Urinary bladder (tissue), 4 donors: ENCODE measurements around the gene SLC25A22. TPM values are rescaled to one million over a fixed set of nuclear protein-coding genes. Genes with fewer than 3 reads are reported as not detected.

Experiments used
- DNase-seq: peaks from one replicate; pipeline ENCODE4 v3.0.0-alpha.2; 2015; ENCODE audit errors: extremely low spot score
- H3K27ac ChIP-seq: one replicate; pipeline ENCODE4 v1.5.1; 2013; ENCODE audit warnings: low read depth, mild to moderate bottlenecking, moderate library complexity
- H3K36me3 ChIP-seq: one replicate; pipeline ENCODE4 v1.6.1; 2013; ENCODE audit warnings: mild to moderate bottlenecking, moderate library complexity; ENCODE audit not compliant: insufficient read depth
- H3K4me1 ChIP-seq: one replicate; pipeline ENCODE4 v1.6.1; 2013; ENCODE audit warnings: mild to moderate bottlenecking, moderate library complexity; ENCODE audit not compliant: insufficient read depth
- H3K4me3 ChIP-seq: one replicate; pipeline ENCODE4 v1.5.1; 2013; ENCODE audit warnings: low read depth, low read length
- WGBS: extraction: QIAGEN DNeasy Blood & Tissue Kit; methylation state at CpG from one replicate; pipeline ENCODE4 v1.1.7; 2013; 5-methylcytosine and 5-hydroxymethylcytosine counted together
- polyA plus RNA-seq: library from polyadenylated mRNA; stranded (reverse); fragments of 200-250 nt; gene quantifications from one replicate; pipeline ENCODE4 v1.2.3, GENCODE V29; 2013
- total RNA-seq: library from RNA; depleted of rRNA; stranded (reverse); fragments of >200 nt; gene quantifications from one replicate; pipeline ENCODE4 v1.2.3, GENCODE V29; 2014
- donor health status: healthy with polysubstance abuse.
- donor health status: healthy.

The SLC25A22 gene
- total RNA-seq (7.5 TPM), polyA plus RNA-seq (17.1 TPM)

DNA sequence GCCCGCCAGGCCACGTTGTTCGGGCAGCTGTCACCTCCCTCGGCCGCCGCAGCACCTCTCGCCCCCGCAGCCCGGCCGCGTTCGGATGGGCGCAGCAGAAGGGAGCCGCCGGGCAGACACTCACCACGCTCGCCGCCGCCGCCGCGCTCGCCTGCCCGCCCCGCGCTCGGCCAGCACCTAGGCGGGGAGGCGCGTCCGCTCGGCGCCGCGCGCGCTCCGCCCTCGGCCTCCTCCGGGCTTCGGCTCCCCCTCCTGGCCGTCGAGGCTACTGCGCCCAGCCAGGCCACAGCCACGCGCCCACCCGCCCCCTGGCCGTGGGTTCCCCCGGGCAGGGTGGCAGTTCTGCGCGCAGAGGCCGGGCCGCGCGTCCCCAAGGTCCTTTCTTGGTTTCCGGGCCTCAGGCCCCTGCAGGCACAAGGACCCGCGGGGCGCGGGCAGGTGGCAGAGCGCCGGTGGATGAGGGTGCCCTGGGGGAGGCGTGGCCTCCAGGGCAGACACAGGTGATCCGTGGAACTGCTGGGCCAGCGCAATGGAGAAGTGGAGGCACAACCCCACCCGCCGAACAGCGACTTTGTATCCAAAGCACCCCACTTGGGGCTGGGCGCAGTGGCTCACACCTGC is at the start of gene SLC25A22:
SLC25A22 (minus strand) TSS at position 189 of the 621 bp plus-strand sequence. CDS start 3,275 bp downstream, outside the sequence.
- Histone ChIP-seq H3K4me1 (no peaks in the 10 kb centered on the region), H3K36me3 (no peaks in the 10 kb centered on the region), H3K4me3 (peak within 1 kb of the TSS; percentile 59), H3K27ac (peak within 1 kb of the TSS; percentile 74)
- DNase-seq: no peak
- 4% methylated on average over 69 of the region's 69 CpGs for WGBS

DNA sequence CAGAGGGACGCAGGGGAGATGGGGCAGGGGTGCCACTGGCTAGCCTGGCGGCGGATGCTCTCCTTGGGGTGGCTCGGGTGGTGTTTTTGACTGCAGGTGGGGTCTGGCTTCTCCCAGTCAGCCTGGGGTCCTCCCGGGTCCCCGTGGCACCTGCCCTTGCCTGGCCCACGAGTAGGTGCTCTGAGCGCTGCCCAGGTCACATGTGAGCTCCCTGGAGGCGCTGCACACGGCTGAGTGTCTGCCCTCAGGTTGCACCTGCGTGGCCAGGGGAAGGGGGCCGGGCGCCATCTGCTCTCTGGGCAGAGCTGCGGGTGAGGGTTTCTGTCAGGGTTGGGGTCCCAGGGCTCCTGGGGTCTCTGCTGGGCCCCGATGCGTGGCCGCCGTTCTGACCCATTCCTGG is 49.8 kb upstream of the SLC25A22 start:
- Histone ChIP-seq H3K27ac (no peak overlapping the region), H3K4me3 (no peak overlapping the region), H3K36me3 (no peaks in the 10 kb centered on the region), H3K4me1 (no peaks in the 10 kb centered on the region)
- WGBS: 89% methylated on average over 18 of the region's 18 CpGs
- no peak for DNase-seq

GRCh38 chr11:846496-847098 is 48.5 kb upstream of the SLC25A22 start:
- 74% methylated on average over 11 of the region's 11 CpGs for WGBS
- no peak for DNase-seq
- Histone ChIP-seq H3K27ac (no peak overlapping the region), H3K4me1 (no peaks in the 10 kb centered on the region), H3K36me3 (no peaks in the 10 kb centered on the region), H3K4me3 (no peak overlapping the region)

DNA sequence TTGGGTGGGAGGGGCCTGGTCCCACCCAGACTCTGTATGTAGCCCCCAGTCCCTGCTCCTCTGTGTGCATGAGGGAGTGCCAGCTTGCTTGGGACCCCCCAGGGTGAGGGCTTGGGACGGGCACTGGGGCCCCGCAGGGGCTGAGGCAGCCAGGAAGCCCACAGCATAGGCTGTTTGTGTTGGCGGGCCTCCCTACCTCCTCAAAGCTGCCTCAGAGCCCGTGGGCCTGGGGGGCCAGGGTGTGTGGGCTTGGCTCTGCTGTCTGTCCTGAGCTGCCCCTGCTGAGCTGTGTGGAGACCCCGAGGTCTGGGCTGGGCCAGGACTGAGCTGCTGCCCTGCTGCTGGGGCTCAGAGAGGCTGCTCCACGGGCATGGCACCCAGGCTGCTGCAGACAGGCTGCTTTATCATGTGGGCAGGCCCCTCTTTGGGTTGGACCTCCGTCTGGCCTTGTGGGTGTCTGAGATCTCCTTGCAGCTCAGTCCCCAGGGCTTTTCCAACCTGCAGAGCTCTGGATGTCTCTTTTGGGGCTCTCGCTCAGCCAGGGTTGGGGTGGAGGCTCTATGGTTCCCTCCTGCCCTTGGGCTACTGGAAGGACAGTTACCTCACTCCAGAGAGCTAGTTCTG is 47.9 kb upstream of the SLC25A22 start:
- H3K36me3 ChIP-seq: no peaks in the 10 kb centered on the region
- no peak overlapping the region for H3K27ac ChIP-seq
- DNase-seq: no peak
- H3K4me3 ChIP-seq: no peak overlapping the region
- no peaks in the 10 kb centered on the region for H3K4me1 ChIP-seq
- 60% methylated on average over 8 of the region's 8 CpGs for WGBS

GRCh38 chr11:844693-845644 is 46.9 kb upstream of the SLC25A22 start:
- no peaks in the 10 kb centered on the region for H3K36me3 ChIP-seq
- DNase-seq: peak; percentile 78
- WGBS: 24% methylated on average over 31 of the region's 31 CpGs
- H3K27ac ChIP-seq: peak overlapping the region; percentile 81
- H3K4me1 ChIP-seq: no peaks in the 10 kb centered on the region
- peak overlapping the region; percentile 89 for H3K4me3 ChIP-seq

- H3K4me1 ChIP-seq: no peaks in the 10 kb centered on the region
- peak overlapping the region; percentile 81 for H3K27ac ChIP-seq
- H3K36me3 ChIP-seq: no peaks in the 10 kb centered on the region
- 3% methylated on average over 25 of the region's 25 CpGs for WGBS
- peak overlapping the region; percentile 89 for H3K4me3 ChIP-seq
- no peak for DNase-seq
Measured at GRCh38 chr11:843818-844692, 46.0 kb upstream of the SLC25A22 start.

- Histone ChIP-seq H3K4me3 (peak overlapping the region; percentile 89), H3K4me1 (no peaks in the 10 kb centered on the region), H3K36me3 (no peaks in the 10 kb centered on the region), H3K27ac (peak overlapping the region; percentile 81)
- WGBS: under 1% methylated on average over 53 of the region's 53 CpGs
- DNase-seq: no peak
Measured at GRCh38 chr11:843086-843734, 45.1 kb upstream of the SLC25A22 start.

DNA sequence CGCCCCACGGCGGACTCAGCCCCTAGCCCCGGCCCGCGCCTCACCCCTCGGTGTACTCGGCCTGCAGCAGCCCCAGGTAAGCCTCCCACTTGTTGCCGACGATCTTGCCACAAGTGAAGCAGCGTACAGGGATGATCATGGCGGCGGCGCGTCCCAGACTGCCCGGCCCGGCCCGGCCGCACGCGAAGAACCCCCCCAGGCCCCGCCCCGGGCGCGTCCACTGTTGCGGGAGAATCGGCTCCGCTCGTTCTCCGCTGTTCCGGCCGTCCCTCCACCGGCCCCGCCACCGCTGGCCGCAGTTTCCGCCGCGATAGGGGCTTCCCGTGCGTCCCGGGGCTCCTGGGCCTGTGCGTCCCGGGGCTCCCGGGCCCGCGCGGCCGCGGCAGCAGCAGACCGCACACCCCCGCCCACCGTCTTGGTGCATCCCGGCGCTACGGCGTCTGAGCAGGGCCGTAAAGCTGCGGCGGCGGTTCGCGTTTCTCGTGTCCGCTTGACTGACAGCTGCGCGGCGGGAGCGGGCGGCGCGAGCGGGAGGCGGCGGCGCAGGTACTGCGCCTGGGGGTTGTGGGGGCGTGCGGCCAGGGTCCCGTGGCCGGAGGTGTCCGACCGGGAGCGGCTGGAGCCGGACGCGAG is 44.4 kb upstream of the SLC25A22 start, which contains the start of the genes POLR2L and TSPAN4:
POLR2L (minus strand) TSS at position 160 of the 633 bp plus-strand sequence; CDS start at position 139, 21 bp downstream.
TSPAN4 (plus strand) TSS at position 483 of the 633 bp plus-strand sequence. CDS start 7,453 bp downstream, outside the sequence.
- Histone ChIP-seq H3K4me3 (peak within 1 kb of the TSS; percentile 89), H3K27ac (peak within 1 kb of the TSS; percentile 89), H3K4me1 (no peaks in the 10 kb centered on the region), H3K36me3 (no peaks in the 10 kb centered on the region)
- DNase-seq: peak; percentile 70
- under 1% methylated on average over 87 of the region's 87 CpGs for whole genome bisulfite sequencing

DNA sequence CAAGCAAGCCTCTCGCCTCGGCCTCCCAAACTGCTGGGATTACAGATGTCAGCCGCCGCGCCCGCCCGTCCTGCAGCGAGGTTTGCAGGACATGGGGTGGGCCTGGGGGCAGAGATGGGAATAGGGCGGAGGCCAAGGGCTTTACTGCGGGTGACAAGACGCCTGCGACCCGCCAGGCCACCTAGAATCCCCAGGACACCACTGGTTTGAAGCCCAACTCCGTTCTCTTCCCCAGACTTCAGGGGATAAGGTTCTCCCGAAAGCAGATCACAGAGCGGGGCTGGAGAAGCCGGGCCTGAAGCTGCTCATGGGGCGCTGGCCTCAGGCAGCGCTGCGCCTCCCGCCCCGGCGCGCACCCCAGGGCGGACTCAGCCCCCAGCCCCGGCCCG is 43.9 kb upstream of the SLC25A22 start:
- no peaks in the 10 kb centered on the region for H3K4me1 ChIP-seq
- WGBS: under 1% methylated on average over 27 of the region's 27 CpGs

GRCh38 chr11:839875-840617 is 42.0 kb upstream of the SLC25A22 start:
- no peaks in the 10 kb centered on the region for H3K36me3 ChIP-seq
- H3K4me1 ChIP-seq: no peaks in the 10 kb centered on the region
- no peak for DNase-seq
- WGBS: 73% methylated on average over 25 of the region's 25 CpGs
- H3K27ac ChIP-seq: no peak overlapping the region
- H3K4me3 ChIP-seq: no peak overlapping the region

More for the DNA sequence above, 43.9 kb upstream of the SLC25A22 start:
- Histone ChIP-seq H3K4me3 (peak overlapping the region; percentile 89), H3K27ac (peak overlapping the region; percentile 89), H3K36me3 (no peaks in the 10 kb centered on the region)
- no peak for DNase-seq

DNA sequence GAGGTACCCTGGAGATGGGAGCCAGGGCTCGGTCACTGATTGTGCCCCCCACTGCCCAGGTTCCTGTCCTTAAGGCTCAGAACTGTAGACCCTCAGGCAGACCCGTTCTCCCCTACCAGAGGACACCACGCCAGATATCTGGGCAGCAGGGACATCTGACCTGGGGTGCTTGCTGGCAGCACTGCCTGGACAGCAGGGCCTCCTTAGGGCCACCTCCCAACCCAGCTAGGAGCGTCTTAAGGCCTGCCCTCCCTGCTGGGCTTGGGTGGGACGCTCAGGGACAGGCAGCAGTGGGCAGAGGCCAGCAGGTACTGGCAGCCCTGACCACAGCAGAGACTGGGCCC is 41.2 kb upstream of the SLC25A22 start:
- no peaks in the 10 kb centered on the region for H3K4me1 ChIP-seq
- H3K36me3 ChIP-seq: no peaks in the 10 kb centered on the region
- 88% methylated on average over 5 of the region's 5 CpGs for WGBS
- DNase-seq: no peak
- no peak overlapping the region for H3K27ac ChIP-seq
- no peak overlapping the region for H3K4me3 ChIP-seq
